HG02588 (cell line): ENCODE measurements around the gene RPS27L.

Experiments
- ATAC-seq: cut with Tn5 transposase; IDR thresholded peaks from one replicate; pipeline ENCODE4 v1.9.1; 2021; ENCODE audit warnings: mild to moderate bottlenecking, moderate library complexity; ENCODE audit not compliant: unreplicated experiment

Gene RPS27L

GRCh38 chr15:63157118-63157843, at the start of gene RPS27L:
Gene RPS27L (minus strand): TSS chr15:63157477. CDS start chr15:63157405, 72 bp downstream.
- ATAC-seq: peak; percentile 88

- no peak for ATAC-seq
These were observed 48.8 kb upstream of the RPS27L start for GRCh38 chr15:63206079-63206478.

GRCh38 chr15:63203451-63204090, 46.3 kb upstream of the RPS27L start:
- ATAC-seq: no peak

- no peak for ATAC-seq
These were observed 45.6 kb upstream of the RPS27L start for GRCh38 chr15:63202861-63203260.

GRCh38 chr15:63200464-63201249, 43.4 kb upstream of the RPS27L start:
- ATAC-seq: no peak

- ATAC-seq: no peak
These were observed 41.3 kb upstream of the RPS27L start for GRCh38 chr15:63198371-63199250.

GRCh38 chr15:63197626-63198025, 40.3 kb upstream of the RPS27L start:
- no peak for ATAC-seq

GRCh38 chr15:63196842-63197241, 39.6 kb upstream of the RPS27L start:
- ATAC-seq: no peak

GRCh38 chr15:63195569-63196015, 38.3 kb upstream of the RPS27L start:
- no peak for ATAC-seq

GRCh38 chr15:63194880-63195568, 37.7 kb upstream of the RPS27L start:
- ATAC-seq: no peak

GRCh38 chr15:63194302-63194701, 37.0 kb upstream of the RPS27L start:
- no peak for ATAC-seq

- ATAC-seq: no peak
These were observed 35.4 kb upstream of the RPS27L start for GRCh38 chr15:63192619-63193206.

GRCh38 chr15:63191895-63192618, 34.8 kb upstream of the RPS27L start:
- no peak for ATAC-seq

- ATAC-seq: no peak
These were observed 33.7 kb upstream of the RPS27L start for GRCh38 chr15:63190769-63191649.

GRCh38 chr15:63189941-63190768, 32.9 kb upstream of the RPS27L start:
- ATAC-seq: no peak

- ATAC-seq: peak; percentile 83
These were observed 31.9 kb upstream of the RPS27L start, which contains the start of gene RAB8B for GRCh38 chr15:63188926-63189871. Gene RAB8B (plus strand): TSS chr15:63189606. CDS start chr15:63189625, 19 bp downstream.
